PFSK-1 (cell line): ENCODE measurements around the gene PLAC9.

ENCODE experiments used
- FOXP2 ChIP-seq: optimal IDR thresholded peaks from 2 replicates; pipeline ENCODE3; 2011; ENCODE audit warnings: borderline replicate concordance, control low read depth, inconsistent platforms; ENCODE audit not compliant: insufficient read depth; ENCODE audit errors: extremely low read length, extremely low read depth
- POLR2AphosphoS5 ChIP-seq: IDR thresholded peaks from 2 replicates; pipeline ENCODE4 v1.6.1; 2012; ENCODE audit warnings: low read depth, mild to moderate bottlenecking, control low read depth, low read length, moderate library complexity
- REST ChIP-seq, 2 experiments: IDR thresholded peaks; 2 replicates each; pipeline versions ENCODE4 v1.6.1 to v1.8.0; 2011 to 2012; ENCODE audit warnings: low read depth in 2 of 2, low read length in 2 of 2, control low read depth in 1 of 2, inconsistent platforms in 1 of 2, mild to moderate bottlenecking in 1 of 2, moderate library complexity in 1 of 2; ENCODE audit not compliant: insufficient read depth in 1 of 2
- SIN3A ChIP-seq: IDR thresholded peaks from 2 replicates; pipeline ENCODE4 v1.6.1; 2012; ENCODE audit warnings: mild to moderate bottlenecking, low read length, moderate library complexity, borderline replicate concordance; ENCODE audit not compliant: insufficient read depth
- TAF1 ChIP-seq: IDR thresholded peaks from 2 replicates; pipeline ENCODE4 v1.6.1; 2012; ENCODE audit warnings: low read length, control low read depth, borderline replicate concordance; ENCODE audit not compliant: insufficient read depth

- TF ChIP-seq REST (IDR thresholded peaks at IDR 0.05; ENCODE audit: insufficient read depth in 1 of 2, low read depth in 2 of 2, low read length in 2 of 2), result no peak
- TF ChIP-seq TAF1, result no peak
- no peak for TF ChIP-seq POLR2AphosphoS5
- no peak for TF ChIP-seq SIN3A
- no peak for TF ChIP-seq FOXP2
These were observed 7.7 kb downstream of the PLAC9 start for GRCh38 chr10:80140251-80140650.
